Hair follicular keratinocyte (primary cell): ENCODE data around the gene UBA52. TPM values are rescaled to one million over a fixed set of nuclear protein-coding genes. Genes with fewer than 3 reads are reported as not detected.

ENCODE experiments used
- total RNA-seq: library from RNA; depleted of rRNA; stranded (reverse); fragments of >200 nt; gene quantifications from 2 replicates; pipeline ENCODE4 v1.2.3, GENCODE V29; 2015

The UBA52 gene
- total RNA-seq = 814 and 912 TPM in 2 replicates

DNA sequence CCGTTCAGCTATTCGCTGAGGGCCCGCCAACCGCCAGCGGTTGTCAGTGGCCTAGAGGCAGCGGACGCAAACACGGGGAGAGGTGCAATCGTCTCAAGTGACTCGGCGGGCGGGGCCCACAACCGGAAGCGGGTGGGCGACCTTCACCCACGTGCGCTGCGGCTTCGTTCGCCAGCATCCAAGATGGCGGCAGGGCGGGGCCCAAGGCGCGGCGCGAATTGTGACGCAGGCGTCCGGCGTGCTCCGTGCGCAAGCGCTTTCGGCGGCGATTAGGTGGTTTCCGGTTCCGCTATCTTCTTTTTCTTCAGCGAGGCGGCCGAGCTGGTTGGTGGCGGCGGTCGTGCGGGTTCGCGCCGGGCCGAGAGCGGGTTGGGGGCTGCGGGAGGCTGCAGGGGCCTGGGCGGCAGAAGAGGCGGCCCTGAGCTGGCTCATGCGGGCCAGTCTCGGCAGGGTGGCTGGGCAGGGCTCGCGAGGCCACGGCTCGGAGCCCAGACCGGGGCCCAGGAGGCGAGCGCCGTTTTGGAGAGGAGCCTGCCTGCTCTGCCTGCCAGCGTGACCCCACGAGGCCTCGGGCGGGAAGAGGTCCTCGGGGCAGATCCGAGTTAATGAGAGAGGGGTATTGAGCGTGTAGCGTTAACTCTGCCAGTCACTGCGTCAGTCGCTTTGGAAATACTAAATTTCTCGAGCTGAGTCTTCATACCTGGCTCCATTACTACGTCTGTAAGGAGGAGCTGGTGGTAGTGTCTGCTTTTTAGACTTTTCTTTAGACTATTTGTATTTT is at the start of gene UBA52:
TSS of gene UBA52 (plus strand) at position 294 of the 781 bp plus-strand sequence. CDS start 1,444 bp downstream, outside the sequence.

DNA sequence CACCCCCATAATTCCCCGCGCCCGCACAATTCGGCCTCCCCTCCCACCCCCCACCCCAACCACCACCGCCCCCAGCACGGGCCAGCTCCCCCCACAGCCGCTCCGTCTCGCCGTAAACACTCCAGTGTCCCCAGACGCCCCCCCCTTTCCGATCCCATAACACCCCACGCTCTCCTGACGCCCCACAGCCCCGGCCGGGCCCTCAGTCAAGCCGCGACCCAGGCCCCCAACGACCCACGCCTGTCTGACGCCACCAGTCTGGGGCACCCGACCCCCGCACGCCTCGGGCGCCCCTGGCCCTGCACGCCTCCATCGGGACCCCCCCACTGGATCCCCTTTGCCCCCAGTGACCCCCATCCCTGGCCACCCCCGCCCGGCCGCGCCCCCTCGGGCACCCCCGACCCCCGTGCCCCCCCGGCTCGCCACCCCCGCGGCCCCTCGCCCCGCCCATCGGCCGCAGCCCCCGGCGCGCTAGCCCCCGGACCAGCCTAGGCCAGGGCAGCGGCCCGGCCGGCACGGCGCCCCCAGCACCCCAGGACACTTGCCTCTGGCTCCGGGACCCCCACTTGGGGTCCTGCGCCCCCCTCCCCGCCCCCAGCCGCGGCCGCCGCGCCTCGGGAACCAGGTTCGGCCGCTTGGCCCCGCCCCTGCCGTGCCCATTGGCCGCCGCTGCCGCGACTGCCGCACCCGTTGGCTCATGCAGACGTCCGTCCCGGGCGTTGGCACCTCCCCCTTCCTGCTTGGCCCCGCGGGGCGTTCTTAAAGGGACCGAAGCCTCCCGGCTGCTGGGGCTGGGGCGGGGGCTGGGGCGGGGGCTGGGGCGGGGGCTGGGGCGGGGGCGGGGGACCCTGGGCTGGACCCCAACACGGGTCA is 28.5 kb upstream of the UBA52 start, which contains the start of gene FKBP8:
TSS of gene FKBP8 (minus strand) at position 633 of the 873 bp plus-strand sequence. CDS start 1,603 bp downstream, outside the sequence.

DNA sequence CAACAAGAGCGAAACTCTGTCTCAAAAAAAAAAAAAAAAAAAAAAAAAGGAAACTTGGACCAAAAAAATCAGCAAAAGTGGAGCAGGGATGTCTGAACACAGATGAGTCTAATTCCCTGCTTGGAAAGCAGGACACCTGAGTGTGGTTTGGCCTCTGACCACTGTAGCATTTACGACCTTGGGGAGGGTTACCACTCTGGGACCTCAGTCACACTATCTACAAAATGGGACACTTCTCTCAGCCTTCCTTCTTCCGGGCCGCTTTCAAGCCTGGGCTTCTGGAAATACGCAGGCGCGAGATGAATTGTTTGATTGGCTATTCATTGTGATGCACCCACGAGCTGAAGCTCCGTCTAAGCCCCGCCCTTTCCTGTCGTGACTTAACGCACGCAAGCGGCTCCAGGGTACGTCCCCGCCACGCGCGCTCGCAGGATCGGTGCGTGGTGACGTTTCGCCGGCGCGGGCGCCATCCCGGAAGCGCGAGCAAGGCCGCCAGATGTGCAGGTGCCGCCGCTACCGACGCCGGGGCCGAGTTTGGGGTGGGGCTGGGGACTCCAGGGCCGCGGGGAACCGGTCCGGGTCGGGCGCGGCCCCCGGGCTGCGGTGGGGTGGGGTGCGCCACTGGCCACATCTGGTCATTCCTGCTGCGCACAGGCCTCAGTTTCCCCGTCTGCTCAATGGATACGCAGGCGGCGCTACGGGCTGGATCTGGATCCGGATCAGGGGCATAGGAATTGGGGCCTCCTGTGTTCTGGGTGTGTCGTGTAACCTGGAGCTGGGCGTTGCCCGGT is 14.1 kb upstream of the UBA52 start, which contains the start of gene KXD1:
TSS of gene KXD1 (plus strand) at position 460 of the 791 bp plus-strand sequence. CDS start 4,187 bp downstream, outside the sequence.

DNA sequence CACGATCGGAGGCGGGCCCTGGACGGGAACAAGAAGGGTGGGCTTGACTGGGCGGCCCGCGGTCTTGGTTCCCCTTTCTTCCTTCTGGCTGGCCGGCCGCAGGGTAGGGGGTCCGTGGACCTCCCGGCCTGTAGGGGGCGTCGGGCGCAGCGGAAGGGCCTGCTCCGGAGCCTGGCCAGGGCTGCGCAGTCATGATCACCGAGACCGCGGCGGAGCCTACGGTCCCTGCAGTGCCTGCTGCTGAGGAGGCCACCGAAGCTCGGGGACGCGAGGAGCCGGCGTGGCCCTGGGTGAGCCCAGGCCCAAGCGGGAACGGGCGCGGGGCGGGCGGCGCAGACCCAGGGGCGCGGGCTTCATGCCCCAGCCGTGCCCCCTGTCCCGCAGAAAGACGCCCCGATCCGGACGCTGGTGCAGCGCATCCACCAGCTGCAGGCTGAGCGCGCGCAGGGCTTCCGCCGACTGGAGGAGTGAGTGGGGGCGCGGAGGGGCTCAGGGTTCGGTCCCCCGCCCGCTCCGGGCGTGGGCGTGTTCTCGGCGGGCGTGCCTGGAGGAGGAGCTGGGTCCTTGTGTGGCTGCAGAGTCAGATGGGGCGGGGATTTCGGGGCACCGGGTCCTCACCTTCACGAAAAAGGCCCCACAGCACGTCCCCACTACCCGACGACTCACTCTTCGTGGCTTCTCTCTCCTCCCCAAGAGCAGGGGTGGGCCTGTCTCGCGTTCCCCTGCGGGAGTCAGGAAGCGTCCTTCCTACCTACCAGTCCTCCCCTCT is 17.1 kb downstream of the UBA52 start, which contains the start of gene REX1BD:
TSS of gene REX1BD (plus strand) at position 188 of the 769 bp plus-strand sequence. CDS start at position 192, 4 bp downstream.

DNA sequence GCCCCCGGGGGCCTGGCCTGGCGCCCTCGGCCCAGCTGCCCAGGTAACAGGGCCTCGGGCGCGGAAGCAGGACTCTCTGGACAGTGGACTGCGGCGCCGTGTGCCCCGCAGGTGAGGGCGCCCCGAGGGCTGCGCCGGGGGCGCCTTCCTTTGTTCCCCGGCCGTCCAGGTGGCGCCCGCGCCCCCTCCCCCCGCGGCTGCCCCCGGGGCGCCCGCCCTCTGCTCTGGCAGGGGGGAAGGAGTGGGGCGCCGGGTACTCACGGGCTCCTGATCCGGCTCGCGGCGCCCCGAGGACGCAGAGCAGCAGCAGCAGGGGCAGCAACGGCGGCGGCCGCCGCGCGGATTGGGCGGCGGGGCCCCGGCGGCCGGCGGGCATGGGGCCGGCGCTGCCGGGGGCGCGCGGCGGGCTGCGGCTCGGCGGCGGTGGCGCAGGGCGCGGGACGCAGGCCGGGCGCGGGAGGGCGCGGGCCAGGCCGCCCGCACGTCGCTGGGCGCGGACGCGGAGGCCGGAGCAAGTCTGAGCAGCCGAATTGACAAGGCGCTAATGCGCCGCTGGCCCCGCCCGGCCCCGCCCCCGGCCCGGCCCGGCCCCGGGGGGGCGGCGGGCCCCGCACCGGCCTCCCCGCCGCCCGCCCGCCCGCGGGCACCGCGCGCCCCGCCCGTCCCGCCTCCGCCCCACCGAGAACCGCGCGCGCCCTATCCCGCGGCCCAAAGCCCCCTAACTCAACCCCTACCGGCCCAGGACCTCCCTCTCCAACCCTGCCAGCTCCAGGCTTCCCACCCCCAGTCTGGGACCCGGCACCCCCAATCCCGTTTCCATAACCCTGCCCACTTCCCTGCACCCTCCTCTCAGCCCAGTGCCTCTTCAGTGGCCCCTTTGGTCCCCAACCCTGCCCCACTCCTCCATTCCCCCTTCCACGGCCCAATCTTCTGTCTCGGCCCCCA is 34.9 kb downstream of the UBA52 start, which contains the start of gene CRLF1:
TSS of gene CRLF1 (minus strand) at position 519 of the 945 bp plus-strand sequence. CDS start at position 376, 143 bp downstream.

DNA sequence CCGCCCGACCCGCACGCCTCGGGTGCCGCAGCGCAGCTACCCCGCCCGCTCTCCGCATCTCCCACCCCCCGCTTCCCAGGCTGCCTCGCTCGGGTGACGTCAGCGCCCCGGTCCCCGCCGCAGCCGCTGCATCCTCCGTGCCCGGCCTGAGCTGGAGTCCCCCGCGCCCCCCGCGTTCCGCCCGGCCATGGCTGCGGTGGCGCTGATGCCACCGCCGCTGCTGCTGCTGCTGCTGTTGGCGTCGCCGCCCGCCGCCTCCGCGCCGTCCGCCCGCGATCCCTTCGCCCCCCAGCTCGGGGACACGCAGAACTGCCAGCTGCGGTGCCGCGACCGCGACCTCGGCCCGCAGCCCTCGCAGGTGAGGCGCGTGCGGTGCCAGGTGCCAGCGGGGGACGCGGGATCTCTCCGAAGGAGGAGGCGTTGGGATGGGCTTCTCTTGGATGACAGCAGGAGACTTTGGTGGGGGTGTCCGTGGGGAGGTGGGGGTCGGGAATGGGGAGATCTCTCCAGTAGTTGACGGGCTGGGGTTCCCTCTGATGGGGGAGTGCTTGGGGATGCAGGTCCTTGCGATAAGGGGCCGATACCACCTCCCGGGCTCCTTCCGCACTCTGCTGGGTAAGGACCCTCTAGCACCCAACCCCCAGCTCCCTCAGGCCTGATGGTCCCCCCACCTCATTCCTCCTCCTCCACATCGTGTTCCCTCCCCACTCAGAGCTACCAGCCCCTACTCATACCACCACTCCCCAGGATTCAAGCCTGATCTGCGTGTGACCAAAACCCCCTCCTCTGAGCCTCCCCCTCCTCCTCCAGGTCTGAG is 41.3 kb downstream of the UBA52 start, which contains the start of gene TMEM59L:
TSS of gene TMEM59L (plus strand) at position 99 of the 817 bp plus-strand sequence. CDS start at position 188, 89 bp downstream.

Other genes starting within 250 kb of the UBA52 start
- gene LSM4, start 248.8 kb upstream of the UBA52 start, total RNA-seq = 465 and 615 TPM in 2 replicates
- gene PGPEP1, start 231.3 kb upstream of the UBA52 start, total RNA-seq = 5.2 and 5.6 TPM in 2 replicates
- gene GDF15, start 185.7 kb upstream of the UBA52 start, total RNA-seq = 2.2 and 30.3 TPM in 2 replicates
- not detected in 2 replicates for gene LRRC25, start 174.2 kb upstream of the UBA52 start, total RNA-seq
- 65.4 and 73.2 TPM in 2 replicates for gene SSBP4, start 152.5 kb upstream of the UBA52 start, total RNA-seq
- 14.0 and 15.5 TPM in 2 replicates for gene ISYNA1, start 133.7 kb upstream of the UBA52 start, total RNA-seq
- 16.2 and 20.6 TPM in 2 replicates for gene ELL, start 49.8 kb upstream of the UBA52 start, total RNA-seq
- gene FKBP8, start 28.3 kb upstream of the UBA52 start, total RNA-seq = 300 and 360 TPM in 2 replicates
- 176 and 181 TPM in 2 replicates for gene KXD1, start 14.0 kb upstream of the UBA52 start, total RNA-seq
- 147 and 161 TPM in 2 replicates for gene REX1BD, start 16.9 kb downstream of the UBA52 start, total RNA-seq
- 0.31 and 1.1 TPM in 2 replicates for gene CRLF1, start 34.9 kb downstream of the UBA52 start, total RNA-seq
- gene TMEM59L, start 41.0 kb downstream of the UBA52 start, total RNA-seq = not detected in 2 replicates
- gene KLHL26, start 65.2 kb downstream of the UBA52 start, total RNA-seq = 2.7 and 5.9 TPM in 2 replicates
- 0.80 and 3.0 TPM in 2 replicates for gene CRTC1, start 111.8 kb downstream of the UBA52 start, total RNA-seq
- gene COMP, start 219.4 kb downstream of the UBA52 start, total RNA-seq = not detected in 2 replicates